ENCODE results near the gene TRPT1.

GRCh38 chr11:64181506-64182411 lies 44.2 kb downstream of the TRPT1 start:
- TF ChIP-seq CTCF (IDR thresholded peaks at IDR 0.05; ENCODE audit: low read depth, low read length, poor library complexity, severe bottlenecking) (no peak), EZH2phosphoT487 (IDR thresholded peaks at IDR 0.05; ENCODE audit: borderline replicate concordance, low read length) (no peak)
